K562 (cell line): Measurements from ENCODE around the gene CDC42SE2. TPM values are rescaled to one million over a fixed set of nuclear protein-coding genes. Genes with fewer than 3 reads are reported as not detected.
"Not testable (repeated sequence)": the region's sequence is repeated elsewhere in the genome, so short reads cannot be mapped to it uniquely, and the experiment has no call there.

Experiments used
- ATAC-seq: fragments of 200-7000 bp; cut with Tn5 transposase; 3 replicates; pipeline ENCODE4 v1.9.1; 2020; ENCODE audit warnings: moderate library complexity
- BruUV-seq: library from RNA; stranded (reverse); fragments of 400-500 nt; replicated peaks from 2 replicates; lab custom pipeline; 2021; lab: Mats Ljungman, UMichigan
- CTCF ChIA-PET: fragments of 300-600 bp; formaldehyde crosslinking; extraction: SDS; loops from one replicate; lab custom pipeline; 2021; ENCODE audit warnings: low intra/inter-chr PET ratio; lab: Yijun Ruan, JAX
- POLR2A ChIA-PET: fragments of 300-600, 350-650 bp; sonication (Branson Sonifier 250); formaldehyde crosslinking; extraction: SDS; loops from one replicate; lab custom pipeline; 2021; ENCODE audit warnings: antibody characterized with exemption, inconsistent platforms; lab: Yijun Ruan, JAX
- DNase-seq, 4 experiments: peaks; one replicate each; pipeline versions ENCODE4 v3.0.0 to v3.0.0-alpha.2; 2011 to 2018; ENCODE audit warnings: low spot score in 3 of 4, mixed read lengths in 3 of 4; ENCODE audit errors: extremely low read depth in 1 of 4
- FAIRE-seq: peaks from 2 replicates; lab custom pipeline; 2011; peaks lifted over from hg19 to GRCh38; lab: Jason Lieb, UNC
- H2AFZ ChIP-seq: 2 replicates; pipeline ENCODE4 v1.6.0; 2011; ENCODE audit warnings: low read depth, low read length, control low read depth, inconsistent platforms
- H3K27ac ChIP-seq: fragments of 200-600 bp; 3 replicates; pipeline ENCODE4 v1.8.0; 2011; ENCODE audit warnings: low read depth, mild to moderate bottlenecking, control low read depth, inconsistent platforms, low read length, moderate library complexity, mixed read lengths; ENCODE audit errors: extremely low read depth
- H3K27me3 ChIP-seq, 2 experiments: fragments of 300-600 bp in 1 of 2; 2 replicates in 1 of 2; 3 replicates in 1 of 2; pipeline versions ENCODE4 v1.6.0 to v1.8.0; 2011; ENCODE audit warnings: inconsistent platforms in 2 of 2, low read length in 2 of 2, mild to moderate bottlenecking in 1 of 2, mixed read lengths in 1 of 2, moderate library complexity in 1 of 2; ENCODE audit not compliant: control insufficient read depth in 2 of 2, insufficient read depth in 2 of 2
- H3K36me3 ChIP-seq: fragments of 300-600 bp; 3 replicates; pipeline ENCODE4 v1.8.0; 2011; ENCODE audit warnings: mild to moderate bottlenecking, low read length, inconsistent platforms; ENCODE audit not compliant: control insufficient read depth, insufficient read depth
- H3K4me1 ChIP-seq, 2 experiments: fragments of 200-600 bp in 1 of 2; replicated peaks in 1 of 2; 2 replicates in 1 of 2; 3 replicates in 1 of 2; pipeline versions ENCODE4 v1.5.1 to v1.8.0; 2011; ENCODE audit warnings: inconsistent platforms in 2 of 2, low read length in 2 of 2, mild to moderate bottlenecking in 1 of 2, mixed read lengths in 1 of 2, moderate library complexity in 1 of 2; ENCODE audit not compliant: control insufficient read depth in 2 of 2, insufficient read depth in 2 of 2
- H3K4me2 ChIP-seq: 2 replicates; pipeline ENCODE4 v1.6.1; 2011; ENCODE audit warnings: low read length, control low read depth, inconsistent platforms, mixed read lengths; ENCODE audit not compliant: insufficient read depth
- H3K4me3 ChIP-seq: fragments of 200-600 bp; sonication (generic), shearing (Covaris generic); 2 replicates; pipeline ENCODE4 v1.5.1; 2016; ENCODE audit warnings: control low read depth, inconsistent platforms
- H3K79me2 ChIP-seq: fragments of 200-600 bp; 3 replicates; pipeline ENCODE4 v1.8.0; 2011; ENCODE audit warnings: low read length, inconsistent platforms; ENCODE audit not compliant: control insufficient read depth, insufficient read depth
- H3K9ac ChIP-seq, 2 experiments: 2 replicates each; pipeline versions ENCODE4 v1.6.0 to v1.6.1; 2011; ENCODE audit warnings: low read depth in 2 of 2, low read length in 2 of 2, control low read depth in 1 of 2, inconsistent platforms in 1 of 2, mild to moderate bottlenecking in 1 of 2, mixed read lengths in 1 of 2; ENCODE audit not compliant: insufficient read depth in 1 of 2
- H3K9me1 ChIP-seq: one replicate; pipeline ENCODE4 v1.6.0; 2011; ENCODE audit warnings: inconsistent platforms, mild to moderate bottlenecking, low read length, moderate library complexity; ENCODE audit not compliant: control insufficient read depth, insufficient read depth
- H3K9me3 ChIP-seq: replicated peaks from 2 replicates; pipeline ENCODE4 v1.5.1; 2011; ENCODE audit warnings: low read depth, low read length, inconsistent platforms; ENCODE audit not compliant: control insufficient read depth, insufficient read depth
- H4K20me1 ChIP-seq: replicated peaks from 2 replicates; pipeline ENCODE4 v1.6.1; 2011; ENCODE audit warnings: low read length, inconsistent platforms, mixed read lengths; ENCODE audit not compliant: control insufficient read depth, insufficient read depth
- ELF4 ChIP-seq: fragments of 450-650 bp; formaldehyde crosslinking; IDR thresholded peaks from 2 replicates; pipeline ENCODE4 v1.4.0; 2022; ENCODE audit warnings: missing genetic modification characterization
- KDM4B ChIP-seq, 2 experiments: fragments of 450-650 bp in 1 of 2; sonication (generic) in 1 of 2; IDR thresholded peaks; 2 replicates each; pipeline ENCODE4 v1.6.1; 2016 to 2017; ENCODE audit warnings: borderline replicate concordance in 2 of 2, antibody characterized with exemption in 1 of 2, low read depth in 1 of 2, mild to moderate bottlenecking in 1 of 2
- POLR2A ChIP-seq: fragments of 450-650 bp; conservative IDR thresholded peaks from 2 replicates; pipeline ENCODE4 v1.6.1; 2016
- RFX1 ChIP-seq: fragments of 450-650 bp; IDR thresholded peaks from 2 replicates; pipeline ENCODE4 v1.6.1; 2016; ENCODE audit warnings: mild to moderate bottlenecking, moderate library complexity
- ZNF121 ChIP-seq: sonication (generic); formaldehyde crosslinking; conservative IDR thresholded peaks from 2 replicates; pipeline ENCODE4 v1.8.0; 2022; ENCODE audit warnings: missing genetic modification reagents
- WGBS: fragments of 100-300 bp; shearing (Covaris generic); methylation state at CpG from one replicate; pipeline ENCODE4 v1.1.6; 2016; ENCODE audit warnings: low coverage, mixed read lengths; ENCODE audit not compliant: insufficient coverage; ENCODE audit errors: missing lambda C conversion rate; 5-methylcytosine and 5-hydroxymethylcytosine counted together
- in situ Hi-C: fragments of 300-500 bp; cut with MboI; formaldehyde crosslinking; loops from 4 replicates; pipeline ENCODE4 v1.15.0; 2018; ENCODE audit warnings: inconsistent platforms, mixed read lengths
- intact Hi-C: fragments of 100-400 bp; cut with micrococcal nuclease; formaldehyde crosslinking; loops from 2 replicates; pipeline ENCODE4 v1.14.2; 2022
- polyA plus RNA-seq, 8 experiments: library from polyadenylated mRNA; depleted of rRNA in 4 of 8; stranded (reverse) in 5 of 8; unstranded in 3 of 8; fragments of >200 nt; fragmentation: Nextera tagmentation in 2 of 8; fragmentation: Illumina TruSeq in 1 of 8; extraction: Ambion mirVana in 2 of 8; extraction: Trizol in 1 of 8; gene quantifications; 2 replicates each; pipeline versions ENCODE4 v1.2.1 to v1.2.3, GENCODE V29; 2011 to 2014; ENCODE audit warnings: inconsistent platforms in 1 of 8, missing spikeins in 1 of 8
- total RNA-seq, 7 experiments: library from RNA; depleted of rRNA in 6 of 7; stranded (reverse); fragments of >200 nt in 6 of 7; fragmentation: Illumina TruSeq in 2 of 7; extraction: Trizol in 2 of 7; gene quantifications; 2 replicates each; pipeline versions ENCODE4 v1.2.1 to v1.2.3, GENCODE V29; 2011 to 2021; ENCODE audit warnings: low replicate concordance in 1 of 7

Gene CDC42SE2
- total and polyA plus RNA-seq, 9 of the 15 experiments (the other 6 are each of a cell fraction or from before 2014, with no cell fraction given): 24.8 to 44.3 (median 32.7) TPM

GRCh38 chr5:131396630-131397273 is 132.9 kb downstream of the CDC42SE2 start (continued):
- TF ChIP-seq ELF4 (no peak), KDM4B (IDR thresholded peaks at IDR 0.05; ENCODE audit: borderline replicate concordance in 2 of 2, low read depth in 1 of 2) (no peak), RFX1 (no peak)

- DNase-seq, H3K4me2 ChIP-seq, H3K9me1 ChIP-seq, intact Hi-C loops, H3K27ac ChIP-seq, BruUV-seq, ATAC-seq, H3K9me3 ChIP-seq, H4K20me1 ChIP-seq, H3K4me1 ChIP-seq, FAIRE-seq, H3K9ac ChIP-seq, H3K4me3 ChIP-seq, H2AFZ ChIP-seq, H3K79me2 ChIP-seq, H3K27me3 ChIP-seq, CTCF ChIA-PET: not testable (repeated sequence)
- TF ChIP-seq POLR2A (peak; percentile 42; the same call in 1 of the 2 replicates), ZNF121 (CRISPR knock-in tag) (peak; percentile 30; the same call in 1 of the 2 replicates)
- in situ Hi-C loops: loop anchor here (25.0 kb wide), 1 partner anchor 512 kb away; no protein-coding TSS in a partner anchor
- WGBS: 95% methylated on average over 6 of the region's 6 CpGs
- POLR2A ChIA-PET: interaction anchor here (0.6 kb wide), 2 partner anchors 595 to 597 kb away, joined by 3 read pairs; no protein-coding TSS in a partner anchor
- peaks cover 75% of the 10 kb centered on the region for H3K36me3 ChIP-seq
These were observed 135.2 kb downstream of the CDC42SE2 start for GRCh38 chr5:131399007-131399406.
